Effector CD4-positive, alpha-beta T cell (primary cell): ENCODE results near the gene MIEF1.

Source experiments
- DNase-seq: peaks from one replicate; pipeline ENCODE4 v3.0.0-alpha.2; 2020
- total RNA-seq: gene quantifications from one replicate; lab custom pipeline; 2026; lab: John Stamatoyannopoulos, UW

MIEF1 gene
- 38.8 reads per million, percentile 62 among the genes with 10 or more reads in this experiment for total RNA-seq

DNA sequence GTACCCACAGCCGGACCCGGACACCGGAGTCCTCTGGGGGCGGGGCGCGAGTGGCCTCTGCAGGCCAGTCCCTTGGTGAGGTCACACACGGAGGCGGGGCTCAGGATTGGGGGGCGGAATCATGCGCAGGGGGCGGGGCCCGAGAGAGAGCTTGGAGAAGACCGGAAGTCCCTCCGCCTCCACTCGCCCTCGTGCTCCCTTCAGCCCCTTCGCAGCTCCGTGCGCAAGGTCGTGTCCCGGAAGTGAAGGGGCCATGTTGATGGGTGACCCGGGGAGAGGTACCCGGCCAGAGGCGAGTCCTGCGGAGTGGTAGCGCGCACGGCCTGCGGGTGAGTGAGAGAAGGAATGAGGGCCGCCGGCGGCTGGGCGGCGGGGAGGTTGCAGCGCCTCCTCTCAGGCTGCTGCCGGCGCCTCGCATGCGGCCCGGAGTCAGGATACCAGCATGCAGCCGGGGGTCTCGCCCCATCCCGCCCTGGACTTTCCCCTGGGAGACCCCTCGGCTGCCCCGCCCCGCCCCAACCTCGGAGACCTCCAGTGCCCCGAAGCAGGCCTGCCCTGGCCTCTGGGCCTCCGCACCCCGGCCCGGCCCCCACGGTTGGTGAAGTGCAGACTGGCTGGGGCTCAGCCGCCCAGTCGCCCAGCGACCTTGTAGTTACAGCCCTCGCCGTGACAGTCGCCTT lies at the start of gene MIEF1:
MIEF1 (plus strand) TSS at position 182 of the 680 bp plus-strand sequence. CDS start 9,005 bp downstream, outside the sequence.
- peak; percentile 77 for DNase-seq

DNA sequence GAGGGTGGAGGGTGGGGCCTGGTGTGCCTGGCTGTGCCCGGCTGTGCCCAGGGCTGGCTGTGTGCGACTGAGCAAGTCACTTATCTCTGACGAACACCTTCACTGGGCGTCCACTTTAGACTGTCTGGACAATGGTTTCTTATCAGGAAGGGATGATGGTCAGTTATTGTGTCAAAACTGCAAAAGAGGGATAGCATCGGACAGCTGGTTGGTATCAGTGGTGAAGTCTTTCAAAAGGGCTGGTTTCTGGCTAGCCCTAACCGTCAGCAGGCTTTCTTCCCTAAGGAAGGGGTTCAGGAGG lies 49.4 kb upstream of the MIEF1 start:
- DNase-seq, result no peak

DNA sequence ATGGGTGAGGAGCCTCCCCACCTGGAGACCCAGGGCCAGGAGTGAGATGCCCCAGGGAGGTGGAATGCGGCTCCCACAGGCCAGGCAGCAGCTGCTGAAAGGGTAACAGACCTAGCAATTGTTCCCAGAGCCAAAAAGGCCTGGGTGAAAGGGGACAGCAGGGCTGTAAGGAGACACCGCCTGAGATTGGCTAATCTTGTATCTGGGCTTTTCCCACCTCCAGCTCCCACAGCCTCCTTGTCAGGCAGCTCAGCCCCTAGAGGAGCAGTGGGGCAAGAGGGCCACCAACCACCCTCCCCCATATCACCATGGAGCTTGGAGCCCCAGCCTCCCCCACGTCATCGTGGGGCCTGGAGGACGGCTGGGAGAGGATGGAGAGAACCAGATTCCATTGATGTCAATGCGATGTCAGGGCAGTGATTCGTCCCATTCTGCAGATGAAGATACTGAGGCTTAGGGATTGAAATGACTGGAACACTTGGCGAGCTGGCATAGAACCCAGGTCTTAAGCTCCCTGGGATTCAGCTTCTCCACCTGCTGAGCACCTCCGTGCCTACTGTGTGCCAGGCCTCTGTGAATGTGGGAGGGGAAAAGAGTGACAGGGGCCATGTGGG lies 48.2 kb upstream of the MIEF1 start:
- no peak for DNase-seq

DNA sequence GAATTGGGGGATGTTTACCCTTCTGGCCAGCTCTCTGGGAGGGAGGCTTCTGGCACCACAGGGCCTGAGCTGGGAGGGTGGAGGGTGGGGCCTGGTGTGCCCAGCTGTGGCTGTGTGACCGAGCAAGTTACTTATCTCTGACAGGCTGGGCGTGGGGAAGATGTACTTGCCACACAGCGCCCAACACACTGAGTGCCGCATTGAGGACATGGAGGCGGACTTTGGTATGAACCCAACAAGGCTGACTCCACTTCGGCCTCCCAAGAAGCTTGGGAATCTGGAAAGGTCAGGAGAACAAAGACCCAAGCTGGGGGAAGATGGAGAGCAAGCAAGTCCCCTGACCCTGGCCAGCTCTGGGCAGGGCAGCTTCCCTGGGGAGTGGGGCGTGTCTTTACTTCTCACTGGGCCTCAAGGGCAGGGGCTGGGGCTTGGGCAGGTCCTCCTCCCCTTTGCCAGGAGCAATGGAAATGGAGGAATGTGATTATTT lies 47.7 kb upstream of the MIEF1 start:
- no peak for DNase-seq

DNA sequence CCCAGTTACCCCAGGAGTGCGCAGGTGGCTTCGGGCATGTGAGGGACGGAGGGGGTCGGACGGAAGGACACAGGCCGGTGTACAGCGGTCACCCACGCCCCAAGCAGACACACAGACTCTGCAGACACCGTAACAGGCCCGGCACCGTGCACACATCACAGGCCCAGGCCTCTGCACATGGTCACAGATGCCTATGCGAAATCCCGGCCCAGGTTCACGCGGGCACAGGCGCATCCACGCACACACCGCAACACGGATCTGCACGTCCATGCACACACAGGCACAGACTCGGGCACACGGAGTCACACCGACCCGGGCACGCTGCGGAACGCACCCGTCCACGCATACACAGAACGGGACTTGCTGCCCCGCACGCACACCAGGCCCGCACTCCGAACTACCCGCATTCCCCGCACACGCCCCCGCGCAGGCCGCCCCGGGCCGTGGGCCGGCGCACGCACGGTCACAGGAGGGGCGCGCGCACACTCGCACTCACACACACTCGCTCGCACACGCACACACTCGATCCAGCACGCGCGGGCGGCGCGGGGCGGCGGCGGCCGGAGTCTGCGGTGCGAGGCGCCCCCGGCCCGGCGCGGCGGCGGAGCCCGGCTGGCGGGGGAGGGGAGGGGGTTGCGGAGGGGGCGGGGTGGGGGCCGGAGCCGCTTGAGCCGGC lies 45.4 kb upstream of the MIEF1 start, which contains the start of gene MGAT3:
MGAT3 (plus strand) TSS at position 491 of the 676 bp plus-strand sequence. CDS start 30,336 bp downstream, outside the sequence.
- no peak for DNase-seq

DNA sequence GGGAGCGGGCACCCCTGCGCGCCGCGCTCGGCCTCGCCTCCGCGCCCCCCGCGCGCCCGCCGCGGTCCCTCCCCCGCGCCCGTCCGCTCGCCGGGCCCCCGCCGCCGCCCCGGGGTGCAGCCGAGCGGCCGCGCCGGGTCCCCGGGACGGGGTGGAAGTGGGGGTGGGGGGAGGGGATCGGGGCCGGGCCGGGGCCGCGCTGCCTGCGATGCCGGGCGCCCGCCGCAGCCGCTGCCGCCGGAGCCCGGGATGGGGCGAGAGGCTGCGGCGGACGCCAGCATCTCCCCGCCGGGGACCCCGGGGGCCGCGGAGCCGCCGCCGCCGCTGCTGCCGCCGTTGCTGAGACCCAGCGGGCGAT lies 44.9 kb upstream of the MIEF1 start:
- no peak for DNase-seq

DNA sequence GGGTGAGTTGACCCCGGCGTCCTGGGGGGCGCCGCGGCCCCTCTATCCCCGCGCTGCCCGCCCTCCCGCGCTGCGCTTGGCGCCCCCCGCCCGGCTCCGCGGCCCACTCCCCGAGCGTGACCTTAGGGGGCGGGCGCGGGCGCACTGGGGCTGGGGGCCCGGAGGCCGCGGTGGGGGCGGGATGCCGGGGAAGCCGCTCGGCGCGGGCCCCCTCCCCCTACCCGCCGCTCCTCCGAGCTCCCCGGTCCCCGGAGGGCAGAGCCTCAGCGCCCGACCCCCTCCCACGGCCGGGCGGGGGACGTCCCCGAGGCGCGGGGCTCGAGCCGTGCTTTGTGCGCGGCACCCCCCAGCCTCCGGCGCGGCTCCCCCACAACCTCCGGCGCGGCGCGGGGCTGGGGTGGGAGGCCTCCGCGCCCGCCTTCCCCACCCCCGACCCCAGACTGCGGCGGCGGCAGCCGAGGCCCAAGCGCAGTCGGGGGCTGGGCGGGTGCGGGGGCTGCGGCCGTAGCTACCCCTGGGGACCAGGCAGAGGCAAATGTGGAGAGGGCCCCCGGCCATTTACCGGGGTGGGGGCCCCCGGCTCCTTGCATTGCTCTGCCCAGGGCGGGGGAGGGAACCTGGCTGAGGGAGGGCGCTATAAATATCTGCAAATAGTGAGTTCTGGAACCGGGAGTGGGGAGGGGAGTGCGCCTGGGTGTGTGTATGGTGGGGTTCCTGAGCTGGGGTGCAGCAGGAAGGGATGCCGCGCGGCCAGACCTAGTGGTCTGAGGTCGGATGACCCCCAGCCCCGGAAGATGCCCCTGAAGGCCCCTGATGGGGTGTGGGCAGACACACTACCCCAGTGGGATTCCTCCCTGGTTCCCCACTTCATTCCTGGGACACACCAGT lies 44.3 kb upstream of the MIEF1 start:
- no peak for DNase-seq

DNA sequence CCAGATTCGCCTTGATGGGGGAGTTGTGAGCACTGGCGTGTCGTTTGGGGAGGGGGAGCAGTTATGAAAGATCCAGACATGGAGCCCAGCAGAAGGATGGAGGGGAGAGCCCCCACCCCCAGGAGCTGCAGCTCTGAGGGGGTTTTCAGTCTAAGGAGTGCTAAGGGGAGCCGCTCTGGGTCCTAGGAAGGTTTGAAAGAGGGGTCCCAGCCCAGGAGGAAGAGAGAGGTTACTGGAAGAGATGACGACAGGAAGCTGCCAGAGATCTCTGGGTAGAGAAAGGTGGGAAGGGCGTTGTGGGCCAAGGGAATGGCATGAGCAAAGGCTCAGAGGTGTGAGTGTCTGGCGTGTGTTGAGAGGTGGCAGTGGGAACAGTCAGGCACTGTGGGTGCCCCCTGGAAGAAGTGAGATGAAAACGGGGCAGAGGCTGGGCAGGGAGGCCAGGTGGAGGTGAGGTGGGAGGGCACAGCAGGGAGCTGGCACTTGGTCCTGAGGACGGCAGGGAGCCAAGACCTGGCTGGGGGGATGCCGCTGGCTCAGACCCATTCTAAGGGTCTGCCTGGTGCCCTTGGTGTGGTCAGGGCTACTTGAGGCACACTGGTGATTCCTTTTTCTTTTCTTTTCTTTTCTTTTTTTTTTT lies 43.5 kb upstream of the MIEF1 start:
- no peak for DNase-seq

DNA sequence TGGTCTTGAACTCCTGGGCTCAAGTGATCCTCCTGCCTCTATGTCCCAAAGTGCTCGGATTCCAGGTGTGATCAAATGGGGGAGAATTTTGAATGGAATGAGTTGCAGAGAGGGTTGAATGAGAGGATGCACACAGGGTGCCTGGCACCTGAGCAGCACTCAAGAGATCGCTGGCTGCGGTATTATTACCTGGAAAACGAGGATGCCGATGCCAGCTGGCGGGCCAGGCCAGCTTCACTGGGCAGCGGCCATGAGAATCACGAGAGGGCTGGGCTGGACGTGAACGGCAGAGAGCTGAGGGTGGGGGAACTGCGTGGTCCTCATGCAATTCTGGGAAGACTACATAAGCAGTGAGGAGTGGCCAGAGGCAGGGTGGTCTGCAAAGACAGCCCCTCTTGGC lies 42.4 kb upstream of the MIEF1 start:
- DNase-seq, result no peak

DNA sequence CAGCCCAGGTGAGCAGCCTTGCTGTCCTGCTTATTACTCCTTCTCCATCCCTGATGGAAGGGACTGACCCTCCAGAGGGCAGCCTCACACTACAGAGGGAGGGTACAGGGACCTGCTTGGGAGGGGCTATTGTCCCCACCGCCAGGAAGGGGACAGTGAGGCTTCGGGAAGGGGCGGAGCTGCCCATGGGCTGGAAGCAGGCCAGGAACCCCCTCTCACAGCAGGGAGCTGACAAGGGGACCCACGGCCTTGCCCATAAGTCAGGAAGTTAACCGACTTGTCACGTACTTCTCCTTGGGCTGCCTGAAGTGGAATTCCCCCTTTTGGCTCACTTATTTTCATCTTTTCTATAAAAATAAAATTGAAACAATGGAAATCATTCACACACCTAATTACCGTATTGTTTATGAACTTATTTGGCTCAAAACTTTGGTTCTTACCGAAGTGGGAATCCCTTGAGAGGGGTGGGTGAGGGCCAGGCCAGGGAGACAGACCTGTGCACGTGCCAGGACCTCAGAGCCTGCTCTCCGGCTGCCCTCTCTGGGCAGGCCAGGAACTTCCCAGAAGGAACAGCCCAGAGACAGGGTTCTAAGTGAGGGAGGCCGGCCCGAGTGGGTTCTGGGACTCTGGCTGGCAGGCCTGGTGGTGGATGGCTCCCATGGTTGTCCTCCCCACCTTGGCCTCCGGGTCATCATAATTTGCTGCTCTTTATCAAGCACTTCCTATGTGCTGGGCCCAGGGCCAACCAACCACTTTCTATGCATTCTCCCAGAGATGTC lies 39.5 kb upstream of the MIEF1 start:
- DNase-seq, result no peak

DNA sequence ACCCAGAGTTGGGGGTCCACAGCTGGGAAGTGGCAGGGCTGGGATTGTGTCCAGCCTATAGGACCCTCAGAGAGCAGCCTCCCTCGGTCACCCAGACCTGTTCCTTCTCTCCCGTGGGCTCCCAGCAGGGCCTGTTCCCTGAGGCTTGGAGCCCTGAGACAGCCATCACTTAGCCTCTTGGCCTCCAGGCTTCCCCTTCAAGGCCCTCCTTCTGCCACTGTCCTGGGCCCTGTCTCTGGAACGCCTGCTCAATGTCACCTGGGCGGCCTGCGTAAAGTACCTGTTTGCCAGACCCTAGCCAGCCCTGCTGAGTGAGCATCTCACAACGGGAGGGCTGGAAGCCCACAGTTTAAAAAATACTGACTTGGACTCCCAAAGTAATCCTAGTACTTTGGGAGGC lies 38.8 kb upstream of the MIEF1 start:
- DNase-seq, result no peak

DNA sequence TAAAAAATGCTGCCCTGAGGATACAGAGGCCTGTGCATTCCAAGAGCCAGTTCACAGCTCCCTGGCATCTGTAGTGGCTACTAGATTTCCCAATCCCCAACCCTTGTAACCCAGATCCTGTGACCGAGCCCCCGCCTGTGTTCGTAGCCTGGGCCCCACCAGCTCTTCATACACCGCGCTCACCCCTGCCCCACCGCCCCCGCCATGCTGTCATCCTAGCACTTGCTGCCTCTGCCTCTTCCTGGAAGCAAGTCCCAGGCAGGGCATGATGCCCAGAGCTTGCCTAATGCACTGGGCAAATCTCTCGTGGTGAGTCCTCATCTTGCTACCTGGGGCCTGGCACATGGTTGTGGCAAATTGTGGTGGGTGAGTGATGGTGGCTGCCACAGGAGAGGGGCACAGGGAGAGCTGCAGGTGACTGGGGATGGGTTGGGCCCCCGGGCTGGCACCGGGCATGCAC lies 38.1 kb upstream of the MIEF1 start:
- no peak for DNase-seq

DNA sequence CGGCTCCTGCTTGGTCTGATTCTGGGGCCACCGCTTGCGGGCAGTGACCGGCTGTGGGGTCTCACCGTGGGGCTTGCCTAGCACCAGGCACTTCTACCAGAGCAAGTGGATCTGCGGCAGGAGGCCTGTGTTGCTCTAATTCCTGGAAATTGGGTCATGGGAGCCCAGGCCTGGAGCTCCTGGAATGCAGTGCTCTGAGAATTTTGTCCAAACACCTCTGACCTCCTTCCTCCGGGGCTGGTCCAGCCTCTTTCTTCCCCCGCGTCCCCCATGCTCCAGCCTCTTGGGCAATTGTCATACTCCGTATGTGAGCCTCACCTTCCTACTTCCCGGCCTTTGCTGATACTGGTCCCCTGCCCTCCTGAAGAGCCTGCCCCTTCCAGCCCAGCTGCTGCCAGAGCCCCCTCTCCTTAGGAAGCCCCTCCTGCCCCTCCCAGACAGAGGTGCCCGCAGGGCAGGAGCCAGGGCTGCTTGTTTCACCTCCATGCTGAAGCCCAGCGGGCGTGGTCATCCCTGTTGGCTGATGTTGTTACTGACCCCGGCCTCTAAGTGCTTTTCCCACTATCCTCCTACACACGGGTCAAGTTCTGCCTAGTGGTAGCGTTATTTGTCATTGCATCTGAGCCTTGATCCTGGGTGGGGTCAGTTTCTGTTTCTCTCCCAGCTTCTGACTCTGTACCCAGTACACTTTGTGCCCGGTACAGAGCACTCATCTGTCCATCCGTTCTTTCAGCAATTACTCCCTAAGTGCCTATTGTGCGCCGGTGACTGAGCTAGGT lies 35.7 kb upstream of the MIEF1 start:
- no peak for DNase-seq

DNA sequence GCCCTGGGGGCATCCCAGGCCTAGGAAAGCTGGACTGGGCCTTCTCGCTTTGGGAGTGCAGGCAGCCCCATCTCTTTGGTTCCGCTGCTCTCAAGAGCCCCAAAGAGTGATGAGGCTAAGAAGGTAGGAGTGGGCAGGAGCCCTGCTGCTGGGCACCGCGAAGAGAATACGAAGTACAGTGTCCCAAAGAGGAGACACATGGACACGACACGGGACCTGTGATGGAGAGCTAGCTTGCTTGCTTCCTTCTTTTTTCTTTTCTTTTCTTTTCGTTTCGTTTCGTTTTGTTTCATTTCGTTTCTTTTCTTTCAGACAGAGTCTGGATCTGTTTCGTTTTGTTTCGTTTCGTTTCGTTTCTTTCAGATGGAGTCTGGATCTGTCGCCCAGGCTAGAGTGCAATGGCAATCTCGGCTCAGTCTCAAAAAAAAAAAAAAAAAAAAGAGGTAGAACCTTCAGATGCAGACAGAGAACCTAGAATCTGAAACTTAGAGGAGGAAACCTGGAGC lies 34.6 kb upstream of the MIEF1 start:
- DNase-seq, result no peak

DNA sequence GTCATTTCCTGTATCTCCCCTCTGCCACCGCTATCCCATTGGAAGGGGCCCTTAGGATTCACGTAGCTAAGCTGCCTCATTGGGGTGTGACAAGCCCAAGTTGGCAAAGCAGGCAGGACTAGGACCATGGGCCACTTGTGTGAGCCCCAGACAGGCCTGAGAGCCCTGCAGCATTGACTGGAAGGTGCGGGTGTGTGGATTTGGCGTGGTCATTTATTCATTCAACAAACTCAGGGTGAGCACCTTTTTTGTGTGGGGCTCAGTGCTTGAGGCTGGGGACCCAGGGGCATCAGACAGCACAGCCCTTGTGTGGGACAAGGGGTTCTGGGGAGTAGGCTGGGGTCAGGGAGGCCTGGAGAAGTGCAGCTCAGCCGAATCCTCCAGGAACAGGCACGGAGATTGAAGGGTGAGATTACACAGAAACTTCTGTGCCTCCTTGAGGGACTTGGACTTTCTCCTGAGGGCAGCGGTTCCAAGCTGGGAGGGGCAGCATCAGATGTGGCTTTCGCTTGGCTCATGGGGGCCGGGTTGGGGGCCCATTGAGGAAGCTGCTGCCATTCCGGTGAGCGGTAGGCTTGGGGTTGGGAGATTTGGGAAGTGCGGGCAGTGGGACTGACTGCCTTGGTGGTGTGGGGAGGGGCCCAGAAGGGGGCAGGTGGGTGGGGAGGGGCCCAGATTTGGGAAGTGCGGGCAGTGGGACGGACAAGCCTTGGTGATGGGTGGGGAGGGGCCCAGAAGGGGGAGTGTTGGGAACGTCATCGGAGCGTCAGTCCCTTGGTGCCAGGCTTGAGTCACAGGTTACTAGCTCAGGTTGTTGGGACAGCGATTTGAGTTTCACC lies 33.4 kb upstream of the MIEF1 start:
- DNase-seq, result no peak

DNA sequence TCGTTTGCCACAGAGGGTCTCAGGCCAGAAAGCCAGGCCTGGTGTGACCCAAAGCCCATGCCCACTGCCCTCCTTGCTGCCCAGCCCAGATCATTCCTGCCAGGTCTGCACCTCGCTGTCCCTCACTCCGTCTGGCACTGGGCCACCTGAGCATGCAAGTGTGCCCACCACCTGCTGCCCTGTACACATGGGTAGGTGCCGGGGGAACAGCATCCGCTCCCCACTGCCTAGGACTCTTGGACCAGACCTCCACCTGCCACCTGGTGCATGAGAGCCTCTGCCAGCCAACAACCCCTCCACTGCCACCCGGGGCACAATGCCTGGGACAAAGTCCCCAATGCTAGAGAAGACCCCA lies 32.8 kb upstream of the MIEF1 start:
- no peak for DNase-seq

DNA sequence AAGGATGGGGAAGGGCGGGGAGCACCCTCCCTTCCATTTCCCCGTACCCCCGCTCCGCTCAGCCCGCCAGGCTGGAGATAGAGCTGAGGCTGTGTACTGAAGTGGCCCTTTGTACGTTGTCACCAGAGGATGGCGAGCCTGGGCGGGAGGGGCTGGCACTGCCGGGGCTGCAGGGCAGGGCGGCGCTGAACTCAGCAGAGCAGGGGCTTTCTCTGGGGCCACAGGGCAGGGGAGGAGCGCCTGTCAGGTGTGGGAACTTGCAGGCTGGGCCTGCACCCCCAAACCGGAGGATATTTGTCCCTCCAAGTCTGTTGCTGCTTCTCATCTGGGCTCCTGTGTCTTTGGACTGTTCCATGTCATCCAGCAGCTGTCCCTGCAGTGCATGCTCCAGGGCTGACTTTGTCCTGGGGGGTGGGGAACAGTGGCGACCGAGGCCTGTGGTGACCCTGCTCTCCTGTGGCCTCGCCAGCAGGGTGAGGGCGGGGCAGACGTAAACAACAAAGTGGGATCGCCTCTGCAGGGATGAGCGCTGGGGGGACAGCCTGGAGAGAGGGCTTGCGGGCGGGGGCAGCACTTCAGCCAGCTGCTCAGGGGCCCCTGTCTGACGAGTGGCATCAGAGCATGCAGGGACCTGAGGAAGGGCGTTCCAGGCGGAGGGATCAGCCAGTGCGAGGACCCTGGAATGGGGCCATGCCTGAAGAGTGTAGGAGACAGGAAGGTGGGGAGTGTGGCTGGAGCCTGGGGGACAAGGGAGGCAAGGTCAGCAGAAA lies 32.2 kb upstream of the MIEF1 start:
- DNase-seq, result no peak

DNA sequence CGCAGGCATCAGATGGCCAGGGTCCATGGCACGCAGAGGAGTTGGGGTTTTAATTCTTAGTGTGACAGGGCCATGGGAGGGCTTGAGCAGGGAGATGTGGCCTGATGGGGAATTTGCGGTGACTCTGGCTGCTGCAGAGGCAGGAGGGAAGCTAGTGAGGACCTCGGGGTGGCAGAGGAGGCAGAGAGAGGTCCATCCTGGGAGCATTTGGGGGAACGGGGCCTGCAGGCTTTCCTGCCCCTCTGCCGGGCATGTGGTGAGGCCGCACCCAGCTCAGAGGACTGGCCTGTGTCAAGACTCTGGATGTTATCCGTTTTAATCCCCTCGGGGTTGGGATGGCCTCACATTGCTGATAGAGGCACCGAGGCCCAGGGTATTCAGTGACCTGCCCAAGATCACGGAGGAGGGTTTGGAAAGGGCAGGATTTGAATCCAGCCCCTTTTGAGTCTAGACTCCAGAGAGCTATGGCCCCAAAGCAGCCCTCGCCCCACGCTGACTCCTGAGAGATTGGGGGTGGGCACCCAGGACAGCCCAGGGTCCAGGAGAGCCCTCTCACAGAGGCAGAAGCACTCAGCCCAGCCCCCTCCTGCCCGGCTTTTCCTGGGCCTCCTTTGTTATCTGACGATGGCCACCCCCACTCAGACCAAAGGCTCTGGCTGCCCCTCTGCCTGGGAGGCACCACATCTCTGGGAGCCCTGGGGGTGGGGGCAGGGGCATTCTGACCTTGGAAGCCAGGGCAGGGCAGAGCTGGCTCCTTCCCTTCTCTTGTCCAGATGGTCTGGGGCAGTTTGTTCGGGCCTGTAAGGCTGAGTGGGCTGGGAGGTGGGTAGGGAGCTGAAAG lies 31.4 kb upstream of the MIEF1 start:
- no peak for DNase-seq
